ENCODE results near the gene NUDT3. TPM values are rescaled to one million over a fixed set of nuclear protein-coding genes. Genes with fewer than 3 reads are reported as not detected.

Gene NUDT3
- total RNA-seq, 1 experiment from 2014 or later, result 48.4 TPM

DNA sequence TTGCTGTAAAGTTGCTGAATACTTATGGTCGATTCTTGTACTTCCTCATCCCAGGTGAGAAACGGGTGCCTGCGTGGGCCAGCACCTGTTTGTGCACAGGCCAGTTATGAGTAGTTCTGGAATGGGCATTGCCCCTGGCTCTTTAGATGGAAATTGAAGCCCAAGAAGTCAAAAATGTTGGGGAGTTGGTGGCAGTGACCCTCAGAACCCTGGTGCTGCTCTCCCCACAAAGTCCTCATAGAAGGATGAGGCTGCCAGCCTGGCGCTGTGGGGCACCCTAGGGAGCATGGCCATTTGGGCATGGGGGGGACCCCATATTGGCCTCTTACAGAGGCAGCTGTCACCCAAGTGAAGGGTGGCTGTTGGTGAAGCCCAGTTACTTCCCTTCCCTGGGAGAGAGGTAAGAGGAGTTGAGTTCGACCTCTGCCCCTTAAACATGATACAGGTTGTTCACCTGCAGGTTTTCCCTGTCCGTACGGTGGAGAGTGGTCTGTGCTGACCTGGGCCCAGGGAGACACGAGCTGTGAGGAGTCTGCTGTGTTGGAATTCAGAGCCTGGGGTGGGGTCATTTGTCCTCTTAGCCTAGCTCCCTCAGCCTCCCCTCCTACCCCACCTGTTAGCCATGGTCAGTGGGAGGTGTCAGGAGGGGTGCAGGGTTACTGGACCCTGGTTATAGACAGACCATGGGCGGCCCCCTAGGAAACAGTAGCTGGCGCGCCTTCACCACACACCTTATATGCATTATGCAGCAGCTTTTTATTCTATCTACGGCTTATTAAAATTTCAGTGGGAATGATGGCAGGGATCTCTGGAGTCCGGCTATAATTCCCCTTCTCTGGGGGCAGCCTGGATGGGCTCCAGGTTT, 150.9 kb downstream of the NUDT3 start:
- no peak for DNase-seq
- Mint-ChIP-seq H3K27me3 (ENCODE audit: unreplicated experiment) (no peaks in the 10 kb centered on the region), H3K4me1 (ENCODE audit: low read depth, unreplicated experiment) (peaks cover 85% of the 10 kb centered on the region), H3K36me3 (ENCODE audit: insufficient read depth, unreplicated experiment) (peaks cover 98% of the 10 kb centered on the region), H3K9me3 (ENCODE audit: low read depth, unreplicated experiment) (no peaks in the 10 kb centered on the region), H3K4me3 (ENCODE audit: low read depth, unreplicated experiment) (peak overlapping the region; percentile 81), H3K27ac (ENCODE audit: unreplicated experiment) (peak overlapping the region; percentile 97)
- TF ChIP-seq CTCF (IDR thresholded peaks at IDR 0.05; ENCODE audit: unreplicated experiment), result no peak
- BruUV-seq (replicated peaks), result no TSS peak
- CTCF ChIA-PET, result interaction anchor here (1.6 kb wide), 1 partner anchor 45 kb away, joined by 6 read pairs; no protein-coding TSS in a partner anchor
- intact Hi-C loops (cut with micrococcal nuclease; ENCODE audit: unreplicated experiment), result no loop called here

DNA sequence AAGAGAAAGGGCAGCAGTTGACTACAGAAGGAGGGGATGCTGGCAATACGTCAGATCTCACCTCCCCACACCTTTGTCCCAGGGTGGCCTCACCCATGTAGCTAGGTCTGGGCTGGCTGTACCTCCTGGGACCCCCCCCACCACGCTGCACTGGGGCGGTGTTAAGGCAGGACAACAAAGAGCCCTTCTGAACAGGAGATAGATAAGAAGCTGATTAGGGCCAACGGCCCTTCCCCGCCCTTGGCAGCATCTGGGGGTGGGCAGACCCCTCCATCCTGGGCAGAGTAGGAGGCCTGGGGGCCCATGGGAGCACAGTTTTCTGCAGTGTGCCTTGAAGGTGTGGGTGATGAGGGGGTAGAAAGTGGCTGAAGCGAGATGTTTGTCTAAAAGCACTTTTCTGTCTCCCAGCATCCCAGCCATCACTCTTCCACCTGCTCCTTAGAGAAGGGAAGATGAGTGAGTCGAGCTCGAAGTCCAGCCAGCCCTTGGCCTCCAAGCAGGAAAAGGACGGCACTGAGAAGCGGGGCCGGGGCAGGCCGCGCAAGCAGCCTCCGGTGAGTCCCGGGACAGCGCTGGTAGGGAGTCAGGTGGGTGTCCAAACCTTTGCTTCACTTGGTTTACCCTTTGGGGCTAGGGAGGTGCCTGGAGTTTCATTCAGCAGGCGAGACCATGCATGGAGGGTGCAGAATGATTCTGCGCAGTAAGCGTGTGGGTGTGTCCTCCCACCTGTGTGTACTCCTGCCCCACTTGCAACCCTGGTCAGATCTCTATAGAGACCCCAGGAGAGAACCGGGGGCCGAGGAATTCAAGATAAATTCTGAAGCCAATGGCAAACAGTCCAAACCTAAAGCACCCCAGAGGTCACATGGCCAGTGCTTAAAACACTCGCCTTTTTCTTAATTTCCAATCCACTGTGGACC, 151.9 kb downstream of the NUDT3 start:
- no TSS peak for BruUV-seq (replicated peaks)
- no peak for DNase-seq
- Mint-ChIP-seq H3K36me3 (ENCODE audit: insufficient read depth, unreplicated experiment) (peaks cover 98% of the 10 kb centered on the region), H3K27me3 (ENCODE audit: unreplicated experiment) (no peaks in the 10 kb centered on the region), H3K4me1 (ENCODE audit: low read depth, unreplicated experiment) (peaks cover 75% of the 10 kb centered on the region), H3K27ac (ENCODE audit: unreplicated experiment) (peak overlapping the region; percentile 97), H3K9me3 (ENCODE audit: low read depth, unreplicated experiment) (no peaks in the 10 kb centered on the region), H3K4me3 (ENCODE audit: low read depth, unreplicated experiment) (peak overlapping the region; percentile 81)
- intact Hi-C loops (cut with micrococcal nuclease; ENCODE audit: unreplicated experiment), result no loop called here
- no peak for TF ChIP-seq CTCF (IDR thresholded peaks at IDR 0.05; ENCODE audit: unreplicated experiment)
- CTCF ChIA-PET, result interaction anchor here (0.6 to 1.5 kb wide), 2 partner anchors 44 to 1865 kb away, joined by 3 to 4 read pairs; no protein-coding TSS in a partner anchor

DNA sequence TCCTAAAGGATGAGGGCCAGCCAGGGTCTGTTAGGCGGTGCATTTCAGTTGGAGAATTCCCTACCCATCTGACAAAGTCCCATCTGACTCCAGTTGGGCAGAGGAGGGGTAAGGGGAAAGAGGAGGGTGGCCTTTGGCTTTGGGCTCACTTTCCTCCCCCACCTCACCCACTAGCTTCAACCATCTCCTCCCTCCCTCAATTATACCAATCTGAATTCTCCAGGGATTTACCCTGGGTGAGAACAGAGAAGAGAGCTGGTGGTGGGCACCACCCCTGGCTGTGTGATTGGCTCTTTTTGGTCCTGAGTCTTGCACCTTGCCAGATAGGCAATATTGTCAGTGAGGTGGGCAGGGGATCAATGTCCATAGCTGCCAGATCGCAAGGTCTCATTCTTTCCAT, 152.6 kb downstream of the NUDT3 start:
- peak overlapping the region; percentile 81 for H3K4me3 Mint-ChIP-seq (ENCODE audit: low read depth, unreplicated experiment)

More for the DNA sequence above, 152.6 kb downstream of the NUDT3 start:
- no peak for DNase-seq
- Mint-ChIP-seq H3K4me1 (ENCODE audit: low read depth, unreplicated experiment) (peaks cover 68% of the 10 kb centered on the region), H3K9me3 (ENCODE audit: low read depth, unreplicated experiment) (no peaks in the 10 kb centered on the region), H3K27ac (ENCODE audit: unreplicated experiment) (peak overlapping the region; percentile 97), H3K36me3 (ENCODE audit: insufficient read depth, unreplicated experiment) (peaks cover 94% of the 10 kb centered on the region), H3K27me3 (ENCODE audit: unreplicated experiment) (no peaks in the 10 kb centered on the region)
- BruUV-seq (replicated peaks), result no TSS peak
- TF ChIP-seq CTCF (IDR thresholded peaks at IDR 0.05; ENCODE audit: unreplicated experiment), result no peak
- CTCF ChIA-PET, result interaction anchor here (1.5 kb wide), 1 partner anchor 44 kb away, joined by 4 read pairs; no protein-coding TSS in a partner anchor
- intact Hi-C loops (cut with micrococcal nuclease; ENCODE audit: unreplicated experiment), result loop anchor here (5.0 kb wide), 1 partner anchor 523 kb away; no protein-coding TSS in a partner anchor
